HG03575 (cell line): ENCODE data around the gene COPG2.
A peak's percentile ranks its signal among the peaks of the same experiment; 100 is the strongest.

Experiments used
- ATAC-seq: cut with Tn5 transposase; IDR thresholded peaks from one replicate; pipeline ENCODE4 v1.9.1; 2021; ENCODE audit not compliant: unreplicated experiment, insufficient number of reproducible peaks, low FRiP score; ENCODE audit errors: extremely low read depth

The COPG2 gene

DNA sequence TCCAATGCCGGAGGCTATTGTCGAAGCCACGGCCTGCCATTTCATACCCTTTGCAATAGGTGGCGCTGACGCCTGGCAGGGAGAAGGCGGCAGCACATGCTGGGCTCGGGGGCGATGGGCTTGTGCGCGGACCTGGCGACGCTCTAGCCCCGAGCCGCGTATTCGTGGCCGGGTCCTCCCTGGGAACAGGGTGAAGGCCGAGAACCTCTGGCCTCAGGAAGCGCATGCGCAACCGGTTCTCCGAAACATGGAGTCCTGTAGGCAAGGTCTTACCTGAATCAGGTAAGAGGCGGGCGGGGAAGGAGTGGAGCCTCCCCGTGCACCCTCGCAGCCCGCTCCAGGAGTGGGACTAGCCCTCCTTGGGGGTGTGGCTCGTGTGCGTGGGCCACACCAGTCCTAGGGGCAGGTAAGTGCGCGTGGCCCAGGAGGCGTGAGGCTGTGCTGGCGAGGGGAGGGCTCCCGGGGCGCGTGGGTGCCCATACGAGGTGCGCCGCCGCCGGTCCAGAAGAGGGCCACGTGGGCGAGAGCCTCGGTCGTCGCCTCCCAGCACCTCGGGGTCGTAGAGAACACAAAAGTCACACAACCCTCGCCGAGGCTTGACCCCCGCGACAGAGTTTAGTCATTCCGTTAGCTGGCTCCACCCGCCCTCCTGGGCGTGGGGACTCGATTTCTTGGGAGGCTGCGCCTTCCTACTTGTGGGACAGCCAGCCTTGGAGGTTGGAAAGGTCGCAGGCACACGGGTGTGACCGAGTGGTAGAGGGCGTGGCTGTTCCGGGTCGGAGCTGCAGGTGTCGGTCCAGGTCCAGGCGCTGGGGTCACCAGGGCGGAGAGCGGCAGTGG is 182.2 kb downstream of the COPG2 start:
- ATAC-seq = no peak

- no peak for ATAC-seq
Measured at GRCh38 chr7:130485734-130486113, 182.8 kb downstream of the COPG2 start.

GRCh38 chr7:130483031-130483430 is 185.5 kb downstream of the COPG2 start:
- ATAC-seq = no peak

GRCh38 chr7:130481898-130482297 is 186.7 kb downstream of the COPG2 start:
- no peak for ATAC-seq

DNA sequence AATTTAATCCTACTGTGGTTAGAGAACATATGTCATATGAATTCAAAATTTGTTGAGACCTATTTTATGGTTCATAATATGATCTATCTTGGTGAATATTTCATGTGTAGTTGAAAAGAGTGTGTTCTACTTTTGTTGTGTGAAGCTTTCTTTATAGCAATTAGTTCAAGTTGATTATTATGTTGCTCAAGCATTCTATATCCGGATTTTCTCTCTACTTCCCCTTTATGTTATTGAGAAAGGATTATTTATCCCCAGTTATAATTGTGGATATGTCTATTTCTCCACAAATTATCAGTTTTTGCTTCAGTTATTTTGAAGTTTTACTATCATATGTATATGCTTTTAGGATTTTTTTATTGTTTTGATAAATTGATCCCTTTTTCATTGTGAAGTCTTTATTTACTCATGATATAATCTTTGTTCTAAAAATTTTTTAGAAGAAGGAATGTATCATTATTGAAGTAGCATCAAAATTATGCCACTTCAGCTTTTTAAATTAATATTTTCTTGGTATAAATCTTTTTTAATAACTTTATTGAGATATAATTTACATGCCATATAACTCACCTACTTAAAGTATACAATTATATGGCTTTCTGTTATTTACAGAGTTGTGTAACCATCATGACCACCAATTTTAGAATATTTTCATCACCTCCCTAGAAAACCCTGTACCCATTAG is 188.7 kb downstream of the COPG2 start:
- no peak for ATAC-seq

DNA sequence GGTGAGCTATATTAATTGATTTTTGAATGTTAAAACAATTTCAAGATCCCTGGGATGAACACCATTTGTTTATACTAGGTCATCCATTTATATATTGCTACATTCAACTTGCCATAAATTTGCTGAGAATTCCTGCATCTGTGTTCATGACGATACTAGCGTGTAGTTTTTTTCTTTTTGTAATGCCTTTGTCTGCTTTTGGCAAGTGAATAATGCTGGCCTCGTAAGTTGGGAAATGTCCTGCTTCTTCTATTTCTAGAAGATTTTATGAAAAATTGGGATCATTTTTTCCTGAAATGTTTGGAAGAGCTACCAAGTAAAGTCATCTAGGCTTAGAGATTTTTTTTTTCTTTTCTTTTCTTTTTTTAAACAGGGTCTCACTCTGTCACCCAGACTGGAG is 189.6 kb downstream of the COPG2 start:
- ATAC-seq = no peak

DNA sequence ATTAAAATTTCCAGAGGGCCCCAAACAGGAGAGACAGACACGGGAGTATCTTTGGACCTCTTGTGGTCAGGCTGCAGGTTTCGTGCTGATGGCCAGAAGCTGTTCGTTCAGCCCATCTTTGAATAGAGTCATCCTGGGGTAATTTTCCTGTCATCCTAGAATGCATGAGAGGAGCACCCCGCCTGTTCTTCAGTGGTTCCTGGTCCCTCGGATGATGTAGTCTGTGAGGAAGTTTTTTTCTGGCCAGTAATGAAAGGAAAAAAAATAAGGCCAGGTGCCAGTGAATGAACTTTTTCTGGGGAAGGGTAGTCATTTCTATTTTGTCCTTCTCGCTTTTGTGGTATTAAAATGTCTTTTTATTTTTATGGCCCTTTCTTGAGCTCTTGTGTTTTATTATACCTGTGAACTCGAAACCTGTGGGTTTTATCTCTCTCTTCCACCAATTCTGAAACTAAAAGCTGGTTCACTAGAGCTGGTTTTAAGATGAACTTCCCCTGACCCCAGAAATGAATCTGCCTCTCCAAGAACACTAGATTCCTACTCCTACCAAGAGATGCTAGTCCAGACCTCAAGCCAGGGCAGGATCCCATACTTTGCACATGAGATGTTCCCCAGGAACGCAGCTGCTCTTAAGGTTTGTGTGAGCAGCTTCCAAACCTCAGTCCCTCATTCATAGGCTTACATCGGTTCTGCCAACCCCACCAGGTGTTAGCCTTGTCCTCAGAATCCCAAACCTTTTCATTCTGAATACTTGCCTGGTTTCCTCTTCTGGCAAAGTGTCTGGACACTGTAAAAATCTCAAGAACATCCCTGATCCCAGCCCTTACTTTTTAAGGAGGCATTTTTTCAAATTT is 192.0 kb downstream of the COPG2 start:
- peak; percentile 75 for ATAC-seq

- no peak for ATAC-seq
Measured at GRCh38 chr7:130475776-130476175, 192.8 kb downstream of the COPG2 start.

DNA sequence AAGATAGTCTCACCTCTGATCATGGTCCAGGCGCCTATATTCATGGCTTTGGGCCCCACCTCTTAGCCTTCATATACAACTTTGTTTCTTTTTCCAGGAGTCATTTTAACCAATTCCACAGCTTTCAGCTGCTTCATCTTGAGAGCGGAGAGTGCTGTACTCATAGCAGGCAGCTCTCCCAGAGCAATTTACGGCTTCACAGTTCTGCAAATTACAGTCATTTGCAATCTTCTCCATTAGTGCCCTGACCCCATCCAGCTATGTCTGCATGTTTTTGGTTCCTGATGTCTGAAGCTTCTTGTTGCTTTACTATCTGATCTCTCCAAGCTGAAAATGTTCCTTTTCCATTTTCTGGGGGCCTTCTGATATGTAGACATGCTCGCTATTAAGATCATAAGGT is 194.7 kb downstream of the COPG2 start:
- no peak for ATAC-seq

GRCh38 chr7:130473289-130473688 is 195.3 kb downstream of the COPG2 start:
- ATAC-seq = no peak

- ATAC-seq = no peak
Measured at GRCh38 chr7:130471974-130472373, 196.6 kb downstream of the COPG2 start.

- ATAC-seq = no peak
Measured at GRCh38 chr7:130468612-130469011, 199.9 kb downstream of the COPG2 start.

DNA sequence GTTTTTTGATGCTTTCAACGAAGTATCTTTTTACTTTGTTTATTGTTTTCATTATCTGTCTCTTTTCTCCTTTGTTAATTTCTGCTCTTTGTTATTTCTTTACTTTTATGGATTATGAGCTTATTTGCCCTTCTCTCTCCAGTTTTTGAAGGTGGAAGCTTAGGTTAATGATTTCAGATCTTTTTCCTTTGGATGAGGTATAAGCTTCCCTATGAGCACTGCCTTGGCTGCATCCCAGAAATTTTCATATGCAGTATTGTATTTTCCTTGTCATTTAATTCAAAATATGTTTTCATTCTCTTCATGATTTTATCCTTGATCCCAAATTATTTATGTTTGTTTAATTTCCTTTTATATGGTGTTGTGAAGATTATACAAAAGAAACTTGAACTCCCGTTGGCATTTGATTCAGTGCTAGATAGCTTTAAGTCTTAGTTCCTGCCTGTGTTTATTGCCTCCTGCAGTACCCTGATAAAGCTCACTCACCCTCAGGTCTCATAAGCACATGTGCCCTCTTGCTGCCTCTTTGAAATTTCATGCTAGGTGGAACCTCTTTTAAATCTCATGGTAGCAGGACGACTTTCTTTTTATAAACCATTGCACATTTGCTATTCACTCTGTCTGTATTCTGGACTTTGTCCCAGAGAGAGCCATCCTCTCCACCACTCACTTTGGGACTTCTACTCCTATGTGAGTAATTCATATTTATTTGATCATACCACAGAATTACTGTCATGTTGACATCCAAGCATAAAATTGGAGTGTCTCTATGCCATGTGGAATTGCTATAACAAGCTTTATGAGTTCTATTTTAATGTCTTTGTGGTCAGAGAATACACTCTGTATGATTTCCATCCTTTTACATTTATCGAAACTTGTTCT is 204.8 kb downstream of the COPG2 start:
- no peak for ATAC-seq

GRCh38 chr7:130461272-130461671 is 207.3 kb downstream of the COPG2 start:
- ATAC-seq = no peak

DNA sequence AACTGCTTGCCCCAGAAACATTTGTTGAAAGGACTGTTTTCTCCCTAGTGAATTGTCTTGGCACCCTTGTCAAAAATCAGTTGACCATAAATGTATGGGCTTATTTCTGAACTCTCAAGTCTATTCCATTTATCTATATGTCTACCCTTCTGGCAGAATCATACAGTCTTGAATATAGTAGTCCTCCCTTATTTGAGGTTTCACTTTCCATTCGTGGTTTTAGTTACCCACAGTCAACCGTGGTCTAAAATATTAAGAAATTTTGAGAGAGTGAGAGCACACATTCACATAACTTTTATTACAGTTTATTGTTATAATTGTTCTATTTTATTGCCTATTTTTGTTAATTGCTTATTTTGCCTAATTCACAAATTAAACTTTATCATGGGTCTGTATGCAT is 210.3 kb downstream of the COPG2 start:
- ATAC-seq = no peak
